Tibial nerve (tissue), 4 donors: ENCODE data around the gene LSM5.

Experiments
- CTCF ChIP-seq, 5 experiments: fragments of 200-600 bp in 3 of 5; fragments of 450-650 bp in 2 of 5; sonication (generic) in 3 of 5; IDR thresholded peaks; one replicate each; pipeline ENCODE4 v1.5.1; 2016 to 2019; ENCODE audit warnings: antibody characterized with exemption in 5 of 5, mild to moderate bottlenecking in 3 of 5, moderate library complexity in 2 of 5
- EP300 ChIP-seq, 2 donors: sonication (generic); formaldehyde crosslinking; IDR thresholded peaks; one replicate each; pipeline ENCODE4 v1.6.1; 2017; ENCODE audit warnings: antibody characterized with exemption in 2 of 2, mild to moderate bottlenecking in 1 of 2
- POLR2A ChIP-seq, 2 donors: fragments of 450-650 bp; IDR thresholded peaks; one replicate each; pipeline ENCODE4 v1.6.1; 2017; ENCODE audit warnings: antibody characterized with exemption in 2 of 2, mild to moderate bottlenecking in 2 of 2, moderate library complexity in 2 of 2

GRCh38 chr7:32501522-32501921 is 11.3 kb upstream of the LSM5 start:
- no peak for TF ChIP-seq POLR2A (IDR thresholded peaks at IDR 0.05)
- no peak for TF ChIP-seq EP300 (IDR thresholded peaks at IDR 0.05)
- TF ChIP-seq CTCF (IDR thresholded peaks at IDR 0.05): no peak
